Hindlimb muscle (tissue), 1 donor: ENCODE data around the gene MIGA2. TPM values are rescaled to one million over a fixed set of nuclear protein-coding genes. Genes with fewer than 3 reads are reported as not detected.

Source experiments
- DNase-seq: peaks from one replicate; pipeline ENCODE4 v3.0.0-alpha.2; 2013
- polyA plus RNA-seq: library from polyadenylated mRNA; unstranded; fragments of 120-200 nt; gene quantifications from one replicate; pipeline ENCODE4 v1.2.1, GENCODE V29; 2013; ENCODE audit not compliant: insufficient read length

Gene MIGA2
- polyA plus RNA-seq, 1 donor, result 20.0 TPM

DNA sequence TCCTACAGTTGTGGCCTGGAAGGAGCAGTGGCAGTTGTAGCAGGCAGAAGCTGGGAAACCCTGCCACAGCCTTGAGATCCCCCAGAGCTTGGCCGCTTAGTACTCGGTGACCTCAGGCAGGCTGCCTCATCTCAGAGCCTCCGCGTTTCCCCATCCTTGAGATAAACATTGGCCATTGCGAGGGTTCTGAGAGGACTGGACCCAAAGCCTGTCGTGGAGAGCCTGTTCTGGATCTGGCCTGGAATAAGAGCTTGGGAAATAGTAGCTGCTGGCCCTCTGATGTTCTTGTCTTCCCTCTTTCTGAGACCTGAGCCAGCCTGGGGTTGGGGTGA is 1.3 kb downstream of the MIGA2 start:
- DNase-seq, result no peak

DNA sequence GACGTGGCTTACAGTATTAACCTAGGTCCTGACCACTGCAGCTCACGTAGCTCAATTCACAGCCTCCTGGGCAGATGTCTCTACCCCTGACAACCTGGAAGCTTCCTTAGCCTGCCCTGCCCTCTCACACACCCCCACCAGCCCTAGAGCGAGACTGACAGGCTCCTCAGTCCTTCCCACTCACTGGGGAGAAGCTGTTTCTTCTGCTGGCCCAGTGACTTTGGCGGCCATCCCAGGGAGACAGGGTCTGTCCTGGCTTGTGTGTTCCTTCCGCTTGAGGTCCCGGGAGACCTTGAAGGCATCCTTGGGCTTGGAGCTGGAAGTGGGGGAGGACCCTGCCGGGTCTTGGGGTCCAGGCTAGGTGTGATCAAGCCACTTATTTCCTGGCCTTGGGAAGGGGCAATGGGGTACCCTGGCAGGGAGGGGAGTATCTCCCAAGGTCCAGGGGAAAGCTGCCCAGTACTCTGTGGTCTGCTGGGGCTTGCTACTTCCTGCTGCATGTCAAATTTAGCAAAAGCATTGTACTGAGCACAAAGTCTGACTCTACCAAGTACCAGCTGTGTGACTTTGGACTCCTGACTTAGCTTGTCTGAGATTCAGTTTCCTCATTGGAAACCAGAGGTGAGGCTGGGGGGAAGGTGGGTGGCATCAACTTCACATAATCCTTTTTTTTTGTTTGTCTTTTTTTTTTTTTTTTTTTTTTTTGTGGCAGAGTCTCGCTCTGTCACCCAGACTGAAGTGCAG is 1.9 kb downstream of the MIGA2 start:
- DNase-seq, result no peak

- DNase-seq, result no peak
These were observed 3.8 kb downstream of the MIGA2 start for GRCh38 chr9:129040113-129040643.

DNA sequence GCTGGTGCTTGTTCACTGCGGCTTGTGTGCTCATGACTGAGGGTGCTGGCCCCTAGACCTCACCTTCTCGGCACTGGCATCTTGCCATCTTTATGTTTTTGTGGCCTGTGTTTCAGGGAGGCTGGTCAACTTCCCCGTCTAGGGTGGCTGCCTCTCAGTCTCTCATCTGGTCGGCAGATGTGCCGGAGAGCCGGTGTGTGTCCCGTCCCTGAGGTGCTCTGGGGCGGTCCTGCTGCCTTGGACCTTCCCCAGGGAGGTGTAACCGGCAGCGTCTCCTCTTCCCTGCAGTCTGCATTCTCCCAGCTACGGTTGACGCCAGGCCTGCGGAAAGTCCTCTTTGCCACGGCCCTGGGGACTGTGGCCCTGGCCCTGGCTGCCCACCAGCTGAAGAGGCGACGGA is 5.6 kb downstream of the MIGA2 start:
- no peak for DNase-seq

DNA sequence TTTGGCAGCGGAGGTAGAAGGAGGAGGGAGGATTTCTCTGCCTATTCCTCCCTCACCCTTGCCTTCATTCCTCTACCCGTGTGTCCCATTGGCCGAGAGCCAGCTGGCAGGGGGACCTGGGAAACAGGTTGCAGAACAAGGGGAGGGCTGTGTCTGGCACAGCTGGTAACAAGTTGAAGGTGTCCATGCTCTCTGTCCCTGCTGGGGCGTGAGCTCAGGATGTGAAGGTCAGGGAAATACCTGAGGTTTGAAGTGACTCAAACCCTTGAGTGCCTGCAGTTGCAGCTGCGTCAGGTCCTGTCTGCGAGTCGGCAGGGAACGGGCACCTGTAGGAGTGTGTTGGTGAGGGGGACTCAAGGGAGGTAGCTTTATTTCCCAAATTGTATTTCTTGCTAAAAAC is 16.2 kb downstream of the MIGA2 start:
- DNase-seq, result no peak

GRCh38 chr9:129053020-129053419 is 16.6 kb downstream of the MIGA2 start:
- no peak for DNase-seq

DNA sequence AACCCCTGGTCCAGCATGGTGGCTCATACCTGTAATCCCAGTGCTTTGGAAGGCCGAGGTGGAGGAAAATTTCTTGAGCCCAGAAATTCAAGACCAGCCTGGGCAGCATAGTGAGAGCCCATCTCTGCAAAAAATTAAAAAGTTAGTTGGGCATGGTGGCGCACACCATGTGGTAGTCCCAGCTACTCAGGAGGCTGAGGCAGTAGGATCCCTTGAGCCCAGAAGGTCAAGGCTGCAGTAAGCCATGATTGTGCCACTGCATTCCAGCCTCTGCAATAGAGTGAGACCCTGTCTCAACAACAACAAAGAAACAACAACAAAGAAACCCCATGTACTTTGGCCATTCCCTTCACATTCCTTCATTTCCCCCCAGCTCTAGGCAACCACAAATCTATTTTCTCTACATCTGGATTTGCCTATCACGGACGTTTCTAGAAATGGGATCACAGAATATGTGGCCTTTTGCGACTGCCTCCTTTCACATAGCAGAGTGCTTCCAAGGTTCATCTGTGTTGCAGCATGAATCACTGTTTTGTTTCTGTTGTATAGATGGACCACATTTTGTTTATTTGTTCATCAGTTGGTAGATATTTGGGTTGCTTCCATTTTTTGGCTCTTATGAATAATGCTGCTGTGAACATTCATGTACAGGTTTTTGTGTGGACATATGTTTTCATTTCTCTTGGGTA is 17.9 kb downstream of the MIGA2 start:
- no peak for DNase-seq

DNA sequence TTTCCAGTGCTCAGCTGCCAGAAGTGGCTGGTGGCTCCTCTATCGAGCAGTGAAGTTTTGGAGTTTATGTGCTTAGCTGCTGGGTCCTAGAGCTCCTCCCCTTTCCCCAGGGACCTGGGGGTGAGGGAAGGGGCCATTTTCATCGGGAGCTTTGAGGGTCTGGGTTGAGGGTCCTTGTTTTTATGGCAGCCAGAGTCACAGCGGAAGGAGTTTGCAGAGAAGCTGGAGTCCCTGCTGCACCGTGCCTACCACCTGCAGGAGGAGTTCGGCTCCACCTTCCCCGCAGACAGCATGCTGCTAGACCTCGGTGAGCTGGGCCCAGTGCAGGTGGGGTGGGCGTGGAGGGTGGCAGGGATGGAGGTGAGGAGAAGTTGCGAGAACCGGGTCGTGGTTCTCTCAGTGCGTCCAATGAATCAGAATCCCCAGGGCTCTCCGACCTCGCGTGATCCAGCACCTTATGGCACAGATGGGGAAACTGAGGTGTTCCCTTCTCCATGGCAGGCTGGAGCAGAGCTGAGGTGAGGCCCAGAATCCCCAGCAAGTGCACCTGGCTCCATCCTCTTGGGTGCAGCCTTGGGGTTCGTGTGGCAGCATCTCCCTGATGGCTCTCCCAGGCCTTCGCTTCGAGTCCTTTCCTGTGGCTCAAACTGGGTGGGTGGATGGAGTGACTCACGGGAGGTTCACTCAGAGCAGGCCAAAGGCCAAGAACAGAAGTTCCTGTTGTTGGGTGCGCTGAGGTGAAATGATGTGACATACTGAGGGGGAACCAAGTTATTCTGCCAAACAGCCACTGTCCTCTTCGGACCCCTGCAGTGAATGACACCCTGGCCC is 22.8 kb downstream of the MIGA2 start:
- DNase-seq, result no peak

GRCh38 chr9:129059796-129060785 is 23.7 kb downstream of the MIGA2 start:
- DNase-seq, result no peak

GRCh38 chr9:129060991-129061390 is 24.6 kb downstream of the MIGA2 start:
- no peak for DNase-seq

- DNase-seq, result no peak
These were observed 26.6 kb downstream of the MIGA2 start for GRCh38 chr9:129063061-129063460.

DNA sequence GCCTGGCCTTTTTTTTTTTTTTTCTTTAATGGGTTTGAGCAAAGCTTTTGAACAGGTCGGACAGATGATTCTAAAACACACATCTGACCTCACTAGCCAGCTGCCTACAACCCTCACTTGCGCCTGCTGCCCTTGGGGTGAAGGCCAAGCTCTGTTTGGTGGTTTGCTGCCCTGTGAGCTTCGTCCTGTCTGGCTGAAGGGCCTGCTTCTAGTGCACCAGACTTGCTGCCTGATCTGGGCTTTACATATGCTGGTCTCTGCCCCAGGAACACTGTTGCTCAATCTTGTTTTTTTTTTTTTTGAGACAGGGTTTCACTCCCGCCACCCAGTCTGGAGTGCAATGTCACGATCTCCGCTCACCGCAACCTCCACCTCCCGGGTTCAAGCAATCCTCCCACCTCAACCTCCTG is 28.1 kb downstream of the MIGA2 start:
- DNase-seq, result no peak

DNA sequence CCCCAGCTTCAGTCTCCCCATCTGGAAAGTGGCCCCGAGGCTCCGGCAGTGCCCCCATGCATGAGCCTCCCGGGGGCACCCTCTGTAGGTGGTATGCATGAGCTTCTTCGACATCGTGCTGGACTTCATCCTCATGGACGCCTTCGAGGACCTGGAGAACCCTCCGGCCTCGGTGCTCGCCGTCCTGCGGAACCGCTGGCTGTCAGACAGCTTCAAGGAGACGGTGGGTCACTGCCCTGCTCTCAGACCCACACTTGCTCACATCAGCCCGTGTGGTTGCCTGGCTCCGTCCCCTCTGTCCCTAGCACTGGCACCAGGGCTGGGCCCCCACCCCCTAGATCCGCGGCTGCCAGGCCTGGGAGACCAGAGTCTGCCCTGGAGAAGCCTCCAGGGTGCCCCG is 31.7 kb downstream of the MIGA2 start:
- DNase-seq, result no peak

GRCh38 chr9:129068990-129069861 is 32.8 kb downstream of the MIGA2 start:
- no peak for DNase-seq

DNA sequence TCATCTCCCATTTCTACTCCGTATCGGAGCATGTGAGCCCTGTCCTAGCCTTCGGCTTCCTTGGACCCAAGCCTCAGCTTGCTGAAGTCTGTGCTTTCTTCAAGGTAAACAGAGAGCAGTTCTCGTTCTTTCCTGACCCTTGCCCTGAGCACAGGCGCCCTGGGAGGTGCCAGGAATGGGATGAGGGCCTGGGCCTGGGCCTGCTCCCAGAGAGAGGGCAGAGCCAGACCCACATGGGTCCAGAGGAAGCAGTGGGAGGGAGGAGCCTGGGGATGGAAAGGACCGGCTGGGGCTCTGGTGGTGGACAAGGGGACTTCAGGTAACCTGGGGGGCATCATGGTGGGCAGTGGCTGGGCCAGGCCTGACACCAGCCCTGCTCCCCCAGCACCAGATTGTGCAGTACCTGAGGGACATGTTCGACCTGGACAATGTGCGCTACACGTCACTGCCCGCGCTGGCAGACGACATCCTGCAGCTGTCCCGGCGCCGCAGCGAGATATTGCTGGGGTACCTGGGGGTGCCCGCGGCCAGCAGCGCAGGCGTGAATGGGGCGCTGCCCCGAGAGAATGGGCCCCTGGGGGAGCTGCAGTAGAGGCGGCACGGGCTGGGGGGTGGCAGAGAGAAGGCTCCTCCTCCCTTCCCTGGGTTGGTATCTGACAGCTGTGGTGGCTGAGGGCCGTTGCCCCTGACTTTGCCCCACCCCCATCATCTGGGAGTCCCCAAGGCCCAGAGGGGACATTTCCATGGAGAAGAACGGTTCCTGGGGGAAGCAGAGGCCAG is 33.6 kb downstream of the MIGA2 start:
- no peak for DNase-seq

DNA sequence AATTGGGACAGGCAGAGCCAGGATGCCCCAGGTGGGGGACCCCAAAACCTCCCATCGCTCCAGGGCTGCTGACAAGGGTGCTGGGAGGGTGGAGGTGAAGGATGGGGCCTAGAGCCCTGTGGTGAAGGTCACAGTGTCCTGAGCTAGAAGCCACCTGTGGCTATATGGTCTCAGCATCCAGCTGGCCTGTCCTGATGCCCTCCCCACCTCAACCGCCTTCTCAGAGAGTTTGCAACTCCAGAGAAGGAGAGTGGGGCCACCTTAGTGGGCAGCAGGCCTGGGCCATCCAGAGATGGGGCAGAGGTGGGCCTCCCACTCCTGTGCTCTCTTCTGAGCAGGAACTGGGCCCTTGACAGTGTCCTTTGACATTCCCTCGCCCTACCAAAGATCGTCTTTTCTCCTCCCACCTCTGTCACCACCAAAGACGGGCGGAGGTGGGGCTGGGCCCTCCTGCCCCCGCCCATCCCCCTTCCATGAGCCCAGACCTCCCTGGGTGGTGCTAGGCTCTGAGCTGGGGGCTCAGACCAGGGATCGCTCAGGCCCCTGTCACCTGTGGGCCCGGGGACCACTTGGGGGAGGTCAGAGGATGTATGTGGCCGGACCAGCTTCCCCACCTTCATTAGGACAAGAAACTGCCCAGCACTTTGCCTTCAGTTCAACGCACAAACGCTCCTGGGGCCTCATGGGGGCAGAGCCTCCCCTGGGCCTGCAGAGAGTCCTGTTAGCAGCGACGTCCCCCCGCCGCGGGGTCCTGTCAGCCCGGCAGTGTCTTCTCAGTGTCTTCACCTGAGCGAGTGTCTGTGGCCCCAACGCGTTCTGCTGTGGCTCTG is 34.5 kb downstream of the MIGA2 start:
- no peak for DNase-seq

DNA sequence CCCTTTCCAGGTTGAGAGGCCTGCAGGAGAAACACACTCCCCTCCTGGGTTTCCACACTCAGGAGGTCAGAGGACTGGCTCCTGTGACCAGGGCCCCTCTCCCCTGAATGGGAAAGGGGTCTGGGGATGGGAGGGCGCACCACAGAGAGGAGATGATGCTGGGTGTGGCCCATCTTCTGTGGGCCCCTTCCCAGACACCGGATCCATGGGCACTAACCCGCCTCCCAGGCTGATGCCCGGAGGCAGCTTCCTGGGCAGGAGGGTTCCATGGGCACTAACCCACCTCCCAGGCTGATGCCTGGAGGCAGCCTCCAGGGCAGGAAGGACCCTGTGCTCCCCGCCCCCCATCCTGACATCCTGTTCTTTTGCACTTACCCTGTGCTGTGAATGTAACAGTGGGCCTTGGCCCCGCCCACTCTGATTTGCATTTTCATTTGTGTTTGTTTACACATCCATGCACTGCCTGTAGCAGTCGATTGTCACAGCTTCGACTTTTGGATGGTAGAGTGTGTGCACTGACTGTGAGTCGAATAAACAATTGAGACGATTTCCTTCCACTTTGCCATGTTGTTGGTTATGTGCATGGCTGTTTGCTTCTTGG is 35.2 kb downstream of the MIGA2 start:
- no peak for DNase-seq

- no peak for DNase-seq
These were observed 35.7 kb downstream of the MIGA2 start for GRCh38 chr9:129072171-129072570.

DNA sequence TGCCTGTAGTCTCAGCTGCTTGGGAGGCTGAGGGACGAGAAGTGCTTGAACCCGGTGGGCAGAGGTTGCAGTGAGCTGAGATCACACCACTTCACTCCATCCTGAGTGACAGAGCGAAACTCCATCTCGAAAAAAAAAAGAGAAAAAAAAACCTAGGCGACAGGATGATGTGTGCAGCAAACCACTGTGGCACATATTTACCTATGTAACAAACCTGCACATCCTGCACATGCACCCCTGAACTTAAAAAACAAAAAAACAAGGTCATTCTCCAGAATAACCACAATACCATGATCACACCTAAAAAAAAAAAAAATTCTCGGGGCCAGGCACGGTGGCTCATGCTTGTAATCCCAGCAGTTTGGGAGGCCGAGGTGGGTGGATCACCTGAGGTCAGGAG is 37.0 kb downstream of the MIGA2 start:
- no peak for DNase-seq
